ENCODE data around the gene ME3. TPM values are rescaled to one million over a fixed set of nuclear protein-coding genes. Genes with fewer than 3 reads are reported as not detected.

The ME3 gene
- total and polyA plus RNA-seq, 4 donors, result 1.4 to 7.2 (median 2.3) TPM

- no peak for TF ChIP-seq GABPA (IDR thresholded peaks at IDR 0.05 in 1 of 2, conservative IDR thresholded peaks at IDR 0.05 in 1 of 2)
Observed at GRCh38 chr11:86576946-86577624, 95.3 kb downstream of the ME3 start (continued).

GRCh38 chr11:86575927-86576326 lies 96.5 kb downstream of the ME3 start:
- Histone ChIP-seq H3K27ac (ENCODE audit: low read depth in 1 of 2, low read length in 2 of 2) (no peak overlapping the region), H3K27me3 (ENCODE audit: control insufficient read depth in 4 of 4, insufficient read depth in 4 of 4, low read length in 3 of 4) (no peaks in the 10 kb centered on the region), H3K9ac (ENCODE audit: low read depth in 1 of 2, low read length in 2 of 2) (no peak overlapping the region), H3K9me3 (ENCODE audit: control insufficient read depth in 4 of 4, low read length in 3 of 4) (no peaks in the 10 kb centered on the region), H3K4me1 (ENCODE audit: control insufficient read depth in 4 of 4, insufficient read depth in 4 of 4, low read length in 3 of 4) (peaks cover 0 to 5% (median under 1%) of the 10 kb centered on the region in 4 donors), H3K36me3 (ENCODE audit: control insufficient read depth in 4 of 4, insufficient read depth in 3 of 4, low read depth in 1 of 4, low read length in 3 of 4) (no peaks in the 10 kb centered on the region), H3K4me3 (ENCODE audit: low read depth in 1 of 3, low read length in 3 of 3) (no peak overlapping the region)
- WGBS, result 93% methylated on average over 2 of the region's 2 CpGs
- TF ChIP-seq MAX (IDR thresholded peaks at IDR 0.05) (no peak), EGR1 (IDR thresholded peaks at IDR 0.05; ENCODE audit: low read depth in 2 of 2) (no peak), HNF4G (IDR thresholded peaks at IDR 0.05) (no peak), HNF4A (conservative IDR thresholded peaks at IDR 0.05) (no peak), ZBTB33 (IDR thresholded peaks at IDR 0.05) (no peak), NR2F2 (IDR thresholded peaks at IDR 0.05) (no peak), FOXA1 (IDR thresholded peaks at IDR 0.05) (no peak), ATF3 (IDR thresholded peaks at IDR 0.05) (no peak), TAF1 (conservative IDR thresholded peaks at IDR 0.05) (no peak), YY1 (IDR thresholded peaks at IDR 0.05) (no peak), FOXA2 (IDR thresholded peaks at IDR 0.05) (no peak), RAD21 (IDR thresholded peaks at IDR 0.05) (no peak)
- DNase-seq (ENCODE audit: low spot score), result no peak

- H3K4me3 ChIP-seq (ENCODE audit: low read depth in 1 of 3, low read length in 3 of 3), result no peak overlapping the region
- no peaks in the 10 kb centered on the region for H3K27me3 ChIP-seq (ENCODE audit: control insufficient read depth in 4 of 4, insufficient read depth in 4 of 4, low read length in 3 of 4)
- H3K9ac ChIP-seq (ENCODE audit: low read depth in 1 of 2, low read length in 2 of 2), result no peak overlapping the region
- no peak for DNase-seq (ENCODE audit: low spot score)
- no peak overlapping the region for H3K27ac ChIP-seq (ENCODE audit: low read depth in 1 of 2, low read length in 2 of 2)
- H3K4me1 ChIP-seq (ENCODE audit: control insufficient read depth in 4 of 4, insufficient read depth in 4 of 4, low read length in 3 of 4), result peaks cover 0 to 5% (median 0%) of the 10 kb centered on the region in 4 donors
- no peaks in the 10 kb centered on the region for H3K36me3 ChIP-seq (ENCODE audit: control insufficient read depth in 4 of 4, insufficient read depth in 3 of 4, low read depth in 1 of 4, low read length in 3 of 4)
- 96% methylated on average over 7 of the region's 7 CpGs for WGBS
- no peaks in the 10 kb centered on the region for H3K9me3 ChIP-seq (ENCODE audit: control insufficient read depth in 4 of 4, low read length in 3 of 4)
- no peak for TF ChIP-seq GABPA (IDR thresholded peaks at IDR 0.05 in 1 of 2, conservative IDR thresholded peaks at IDR 0.05 in 1 of 2)
Observed at GRCh38 chr11:86575208-86575855, 97.1 kb downstream of the ME3 start.

Data from liver (tissue), 9 donors.